HG03097 (cell line): ENCODE results near the gene BPIFA2.
"Not testable (repeated sequence)": the region's sequence is repeated elsewhere in the genome, so short reads cannot be mapped to it uniquely, and the experiment has no call there.

Experiments used
- ATAC-seq: cut with Tn5 transposase; IDR thresholded peaks from one replicate; pipeline ENCODE4 v1.9.1; 2021; ENCODE audit not compliant: unreplicated experiment, low FRiP score

Gene BPIFA2

GRCh38 chr20:33167859-33168258 lies at the start of gene BPIFA2:
TSS of gene BPIFA2 (plus strand) at chr20:33168159. CDS start at chr20:33169146, 987 bp downstream.
- ATAC-seq: no peak

GRCh38 chr20:33119725-33120720 lies 47.9 kb upstream of the BPIFA2 start:
- ATAC-seq: no peak

GRCh38 chr20:33120934-33121333 lies 47.0 kb upstream of the BPIFA2 start:
- no peak for ATAC-seq

- ATAC-seq: not testable (repeated sequence)
Measured at GRCh38 chr20:33122297-33122696, 45.7 kb upstream of the BPIFA2 start.

GRCh38 chr20:33124261-33124660 lies 43.7 kb upstream of the BPIFA2 start:
- ATAC-seq: no peak

- ATAC-seq: no peak
Measured at GRCh38 chr20:33124994-33125393, 43.0 kb upstream of the BPIFA2 start.

DNA sequence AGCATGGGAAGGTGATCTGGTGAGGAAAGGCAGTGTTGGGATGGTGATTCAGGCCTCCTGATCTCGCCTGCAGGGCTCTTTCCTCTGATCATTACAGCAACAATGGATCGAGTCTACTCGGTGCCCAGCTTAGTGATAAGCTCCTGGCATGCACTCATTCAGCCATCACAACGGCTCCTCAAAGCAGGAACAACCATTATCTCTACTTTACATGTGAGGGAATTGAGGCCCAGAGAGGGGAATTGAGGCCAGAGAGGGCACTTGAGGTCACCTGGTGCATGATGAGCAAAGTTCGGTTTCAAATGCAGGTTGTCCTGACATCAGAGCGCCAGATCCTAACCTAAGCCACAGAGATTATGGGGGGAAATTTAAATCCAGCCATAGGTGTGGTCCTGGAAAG lies 42.0 kb upstream of the BPIFA2 start:
- ATAC-seq: no peak

DNA sequence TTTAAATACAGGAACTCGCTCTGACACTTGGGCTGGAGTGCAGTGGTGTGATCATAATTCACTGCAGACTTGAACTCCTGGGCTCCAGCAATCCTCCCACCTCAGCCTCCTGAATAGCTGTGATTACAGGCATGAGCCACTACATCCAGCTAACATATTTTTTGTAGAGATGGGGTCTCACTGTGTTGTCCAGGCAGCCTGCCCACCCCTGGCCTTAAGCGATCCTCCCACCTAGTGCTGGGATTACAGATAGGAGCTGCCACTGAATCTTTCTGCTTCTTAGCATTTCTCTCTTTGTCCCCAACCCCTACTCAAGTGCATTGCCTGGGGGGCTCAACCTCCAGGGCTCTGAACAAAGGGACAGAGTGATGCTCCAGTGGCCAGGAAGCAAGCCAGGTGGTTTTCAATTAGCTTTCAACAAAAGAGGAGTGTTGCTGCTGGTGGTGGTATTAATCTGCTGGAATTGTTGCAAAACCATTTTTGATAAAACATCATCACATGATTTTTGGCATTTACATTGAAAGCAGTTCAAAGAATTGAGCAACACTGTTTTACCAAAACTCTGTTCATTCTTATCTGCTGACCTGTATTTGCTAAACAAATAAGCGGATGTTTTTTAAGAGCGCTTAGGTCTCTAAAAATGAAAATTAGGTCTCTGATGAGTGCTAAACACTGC lies 40.4 kb upstream of the BPIFA2 start:
- ATAC-seq: no peak

DNA sequence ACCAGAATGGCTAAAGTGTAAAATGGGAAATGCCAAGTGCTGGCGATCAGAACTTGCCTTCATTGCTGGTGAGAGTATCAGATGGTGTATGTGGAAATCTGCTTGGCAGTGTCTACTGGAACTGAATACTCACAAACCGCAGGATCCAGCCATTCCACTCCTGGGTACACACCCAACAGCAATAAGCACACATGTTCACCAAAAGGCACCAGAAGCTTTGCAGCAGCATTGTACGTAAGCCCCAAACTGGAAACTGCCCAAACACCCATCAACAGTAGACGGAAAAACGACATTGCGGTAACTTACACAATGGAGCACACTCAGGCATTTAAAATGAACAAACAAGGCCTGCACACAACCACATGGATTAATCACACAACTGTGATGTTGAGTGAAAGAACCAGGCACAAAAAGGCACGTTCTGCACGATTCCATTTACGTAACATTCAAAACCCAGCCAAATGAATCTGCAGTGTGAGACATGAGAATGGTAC lies 37.3 kb upstream of the BPIFA2 start:
- ATAC-seq: no peak

- no peak for ATAC-seq
Measured at GRCh38 chr20:33131949-33132473, 35.9 kb upstream of the BPIFA2 start.

GRCh38 chr20:33132513-33133372 lies 35.2 kb upstream of the BPIFA2 start:
- no peak for ATAC-seq

DNA sequence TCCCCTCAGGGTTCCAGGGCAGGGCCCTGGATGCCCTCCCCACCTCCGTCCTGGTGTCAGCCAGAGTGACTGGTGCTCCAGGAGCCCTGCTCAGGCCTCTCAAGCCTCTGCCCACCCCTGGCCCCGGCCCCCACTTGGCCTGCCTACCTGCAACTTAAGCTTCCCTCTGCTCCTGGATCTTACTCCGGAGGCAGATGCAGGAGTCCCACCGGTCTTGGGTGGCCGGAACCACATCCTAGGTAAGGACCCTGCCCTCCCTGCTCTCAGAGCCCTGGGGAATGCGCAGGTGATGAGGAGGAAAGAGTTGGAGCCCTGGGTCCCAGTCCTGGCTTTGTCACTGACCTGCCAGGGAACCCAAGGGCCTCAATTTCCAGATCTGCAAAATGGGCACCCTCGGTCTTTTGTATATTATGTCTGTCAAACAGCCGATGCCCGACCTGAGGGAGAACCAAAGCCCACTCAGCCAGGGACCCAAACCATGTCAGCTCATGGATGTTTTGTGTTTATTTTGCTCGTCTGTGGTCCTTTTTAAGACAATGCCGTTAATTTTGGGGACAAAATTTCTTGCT lies 34.5 kb upstream of the BPIFA2 start:
- no peak for ATAC-seq

GRCh38 chr20:33137195-33137594 lies 30.8 kb upstream of the BPIFA2 start:
- no peak for ATAC-seq

GRCh38 chr20:33139467-33139866 lies 28.5 kb upstream of the BPIFA2 start:
- ATAC-seq: no peak

- no peak for ATAC-seq
Measured at GRCh38 chr20:33145521-33145920, 22.4 kb upstream of the BPIFA2 start.

DNA sequence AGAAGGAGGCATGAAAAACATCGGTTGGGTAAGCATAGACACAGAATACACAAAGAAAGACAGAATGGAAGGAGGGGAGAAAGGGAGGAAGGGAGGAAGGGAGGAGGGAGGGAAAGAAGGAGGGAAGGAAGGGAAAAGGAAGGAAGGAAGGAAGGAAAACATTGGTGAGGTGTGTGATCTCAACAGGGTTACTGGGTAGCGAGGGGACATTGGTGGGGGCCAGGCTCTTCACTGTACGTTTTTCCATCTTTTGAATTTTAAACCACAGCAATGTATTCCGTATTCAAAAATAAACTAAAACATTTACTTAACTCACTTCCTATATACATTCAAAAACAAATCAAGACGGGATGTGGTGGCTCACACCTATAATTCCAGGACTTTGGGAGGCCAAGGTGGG lies 20.7 kb upstream of the BPIFA2 start:
- ATAC-seq: no peak

- no peak for ATAC-seq
Measured at GRCh38 chr20:33148040-33148439, 19.9 kb upstream of the BPIFA2 start.

DNA sequence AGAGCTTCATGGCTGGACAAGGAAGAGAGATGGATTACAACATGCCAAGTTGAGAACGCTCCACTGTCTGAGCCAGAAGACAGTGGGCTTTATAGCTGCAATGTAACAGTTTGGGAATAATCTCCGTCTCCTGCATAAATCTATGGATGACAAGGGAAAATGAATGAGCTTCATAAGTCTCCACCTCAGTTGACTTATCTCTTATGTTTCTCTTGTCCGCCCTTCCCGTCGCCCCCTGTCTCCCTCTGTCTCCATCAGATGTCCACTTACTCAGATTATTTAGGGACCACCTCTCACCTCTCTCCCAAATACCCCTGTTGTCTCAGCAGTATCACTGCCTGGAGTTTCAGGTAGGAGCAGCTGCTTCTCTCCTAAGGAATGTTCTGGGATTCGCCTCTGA lies 13.7 kb upstream of the BPIFA2 start:
- ATAC-seq: no peak

DNA sequence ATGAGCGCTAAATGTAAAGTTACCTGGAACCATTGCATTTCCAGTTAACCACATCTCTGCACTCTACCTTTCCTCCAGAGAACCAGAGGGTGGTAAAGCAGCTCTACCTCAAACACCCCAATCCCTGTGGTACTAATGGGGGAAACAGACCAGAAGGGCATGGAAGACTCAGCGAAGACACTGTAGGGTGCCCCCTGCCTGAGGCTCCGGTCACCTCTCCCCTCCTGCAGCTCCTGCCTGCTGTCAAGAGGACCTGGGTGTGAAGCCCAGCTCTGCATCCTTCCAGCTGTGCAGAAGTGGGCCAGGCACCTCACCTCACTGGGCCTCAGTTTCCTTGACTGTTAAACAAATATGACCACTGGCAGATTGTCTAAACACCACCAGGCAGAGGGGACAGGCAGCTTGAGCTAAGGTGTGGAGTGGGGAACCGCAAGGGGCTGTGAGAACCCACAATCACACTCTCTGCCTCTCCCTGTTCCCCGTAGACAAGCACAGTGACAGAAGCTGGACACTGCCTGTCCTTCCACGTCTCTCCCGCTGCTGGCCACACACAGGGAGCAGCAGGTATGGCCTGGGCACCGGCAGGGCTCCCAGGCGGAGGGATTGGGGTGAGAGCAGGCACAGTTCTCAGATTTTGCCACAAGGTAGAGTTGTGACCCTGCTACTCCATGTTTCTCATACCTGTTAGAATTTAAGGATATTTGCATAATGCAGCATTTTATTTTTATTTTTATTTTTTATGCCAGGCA lies 9.1 kb upstream of the BPIFA2 start:
- ATAC-seq: no peak
